ENCODE measurements around the gene ITGB1BP1. TPM values are rescaled to one million over a fixed set of nuclear protein-coding genes. Genes with fewer than 3 reads are reported as not detected.
"Not testable (repeated sequence)": the region's sequence is repeated elsewhere in the genome, so short reads cannot be mapped to it uniquely, and the experiment has no call there.

Gene ITGB1BP1
- total RNA-seq, 6 experiments from 2014 or later = 205 to 238 (median 225) TPM

DNA sequence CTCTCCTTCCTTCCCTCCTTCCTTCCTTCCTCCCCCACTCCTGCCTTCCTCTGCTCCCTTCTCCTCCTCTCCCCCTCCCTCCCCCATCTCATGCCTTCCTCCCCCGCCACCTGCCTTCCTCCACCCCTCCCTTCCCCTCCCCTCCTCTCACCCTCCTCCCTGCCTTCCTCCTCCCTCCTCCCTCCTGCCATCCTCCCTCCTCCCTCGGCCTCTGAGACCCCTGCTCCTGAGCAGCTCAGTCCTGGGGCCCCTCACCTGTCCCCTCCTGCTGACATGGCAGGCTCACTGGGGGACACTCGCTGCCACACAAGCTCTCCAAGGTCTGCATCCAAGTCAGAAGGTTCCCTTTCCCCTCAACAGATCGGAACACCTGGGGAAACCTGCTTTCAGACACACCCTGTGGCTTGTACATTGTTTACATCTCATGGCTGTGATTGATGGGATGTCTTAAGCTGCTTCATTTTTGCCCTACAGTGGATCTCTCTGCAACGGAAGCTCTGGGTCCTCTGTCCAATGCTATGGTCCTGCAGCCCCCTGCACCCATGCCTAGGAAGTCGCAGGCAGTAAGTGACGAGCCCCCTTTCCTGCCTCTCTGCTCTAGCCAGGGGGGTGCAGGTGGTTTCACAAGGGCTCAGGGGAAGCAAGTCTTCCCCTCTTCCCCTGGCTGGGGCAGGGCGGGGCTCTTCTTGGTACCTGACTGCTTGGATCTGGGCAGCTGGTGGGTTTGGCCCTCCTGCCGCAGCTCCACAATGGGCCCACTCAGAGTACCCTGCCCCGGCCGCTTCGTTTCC lies 22.9 kb downstream of the ITGB1BP1 start:
- H3K27ac Mint-ChIP-seq = no peak overlapping the region

GRCh38 chr2:9398881-9399780 lies 24.2 kb downstream of the ITGB1BP1 start:
- peaks cover 1% of the 10 kb centered on the region; the same call in 1 of the 2 replicates for H3K27me3 Mint-ChIP-seq (ENCODE audit: insufficient read depth)
- H3K27ac Mint-ChIP-seq = peak overlapping the region; percentile 21; the same call in 1 of the 2 replicates
- no peaks in the 10 kb centered on the region for H3K9me3 Mint-ChIP-seq
- no peak overlapping the region for H3K4me3 Mint-ChIP-seq
- peaks cover 16% of the 10 kb centered on the region for H3K4me1 Mint-ChIP-seq (ENCODE audit: low read depth)
- H3K36me3 Mint-ChIP-seq (ENCODE audit: low read depth) = peaks cover 21% of the 10 kb centered on the region; the same call in 1 of the 2 replicates
- DNase-seq = no peak
- TF ChIP-seq, protein P1, sequence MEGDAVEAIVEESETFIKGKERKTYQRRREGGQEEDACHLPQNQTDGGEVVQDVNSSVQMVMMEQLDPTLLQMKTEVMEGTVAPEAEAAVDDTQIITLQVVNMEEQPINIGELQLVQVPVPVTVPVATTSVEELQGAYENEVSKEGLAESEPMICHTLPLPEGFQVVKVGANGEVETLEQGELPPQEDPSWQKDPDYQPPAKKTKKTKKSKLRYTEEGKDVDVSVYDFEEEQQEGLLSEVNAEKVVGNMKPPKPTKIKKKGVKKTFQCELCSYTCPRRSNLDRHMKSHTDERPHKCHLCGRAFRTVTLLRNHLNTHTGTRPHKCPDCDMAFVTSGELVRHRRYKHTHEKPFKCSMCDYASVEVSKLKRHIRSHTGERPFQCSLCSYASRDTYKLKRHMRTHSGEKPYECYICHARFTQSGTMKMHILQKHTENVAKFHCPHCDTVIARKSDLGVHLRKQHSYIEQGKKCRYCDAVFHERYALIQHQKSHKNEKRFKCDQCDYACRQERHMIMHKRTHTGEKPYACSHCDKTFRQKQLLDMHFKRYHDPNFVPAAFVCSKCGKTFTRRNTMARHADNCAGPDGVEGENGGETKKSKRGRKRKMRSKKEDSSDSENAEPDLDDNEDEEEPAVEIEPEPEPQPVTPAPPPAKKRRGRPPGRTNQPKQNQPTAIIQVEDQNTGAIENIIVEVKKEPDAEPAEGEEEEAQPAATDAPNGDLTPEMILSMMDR (IDR thresholded peaks at IDR 0.05) = no peak

More for the DNA sequence above, 22.9 kb downstream of the ITGB1BP1 start:
- Mint-ChIP-seq H3K4me1 (ENCODE audit: low read depth) (peaks cover 27% of the 10 kb centered on the region), H3K27me3 (ENCODE audit: insufficient read depth) (peaks cover 1% of the 10 kb centered on the region; the same call in 1 of the 2 replicates), H3K9me3 (no peaks in the 10 kb centered on the region), H3K36me3 (ENCODE audit: low read depth) (peaks cover 17% of the 10 kb centered on the region; the same call in 1 of the 2 replicates), H3K4me3 (no peak overlapping the region)
- TF ChIP-seq, protein P1 (IDR thresholded peaks at IDR 0.05) = no peak
- DNase-seq = no peak

- H3K27ac Mint-ChIP-seq; DNase-seq; H3K27me3 Mint-ChIP-seq (ENCODE audit: insufficient read depth); H3K9me3 Mint-ChIP-seq; H3K4me1 Mint-ChIP-seq (ENCODE audit: low read depth); H3K4me3 Mint-ChIP-seq: not testable (repeated sequence)
- peaks cover 16% of the 10 kb centered on the region; the same call in 1 of the 2 replicates for H3K36me3 Mint-ChIP-seq (ENCODE audit: low read depth)
These were observed 25.1 kb downstream of the ITGB1BP1 start for GRCh38 chr2:9398251-9398650.

- H3K36me3 Mint-ChIP-seq (ENCODE audit: low read depth) = peaks cover 8% of the 10 kb centered on the region; the same call in 1 of the 2 replicates
- H3K27me3 Mint-ChIP-seq (ENCODE audit: insufficient read depth) = no peaks in the 10 kb centered on the region; the same call in 1 of the 2 replicates
- no peaks in the 10 kb centered on the region for H3K4me1 Mint-ChIP-seq (ENCODE audit: low read depth)
- TF ChIP-seq, protein P1 (IDR thresholded peaks at IDR 0.05) = no peak
- no peaks in the 10 kb centered on the region for H3K9me3 Mint-ChIP-seq
- H3K27ac Mint-ChIP-seq = no peak overlapping the region
- no peak for DNase-seq
- H3K4me3 Mint-ChIP-seq = no peak overlapping the region
These were observed 26.1 kb downstream of the ITGB1BP1 start for GRCh38 chr2:9397201-9397600.

DNA sequence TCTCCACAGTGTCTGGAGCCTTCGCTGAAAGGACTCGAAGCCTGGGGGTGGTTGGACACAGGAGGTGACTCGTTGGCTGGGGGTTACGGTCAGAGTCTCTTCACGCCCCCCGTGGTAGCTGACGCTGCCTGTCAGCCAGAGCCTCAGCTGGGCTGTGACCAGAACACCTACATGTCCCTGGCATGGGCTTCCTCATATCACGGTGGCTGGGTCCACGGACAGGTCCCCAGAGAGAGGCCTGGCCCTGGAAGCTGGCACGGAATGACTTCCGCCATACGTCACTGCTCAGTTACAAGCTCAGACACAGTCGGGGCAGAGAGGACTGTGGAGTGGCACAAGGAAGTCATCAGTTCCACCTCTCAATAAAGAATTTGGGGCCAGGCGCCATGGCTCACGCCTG lies 28.5 kb downstream of the ITGB1BP1 start:
- no peaks in the 10 kb centered on the region for H3K4me1 Mint-ChIP-seq (ENCODE audit: low read depth)
- TF ChIP-seq, protein P1 (IDR thresholded peaks at IDR 0.05) = no peak
- no peaks in the 10 kb centered on the region for H3K9me3 Mint-ChIP-seq
- no peak overlapping the region for H3K27ac Mint-ChIP-seq
- H3K4me3 Mint-ChIP-seq = no peak overlapping the region
- peaks cover 4% of the 10 kb centered on the region for H3K27me3 Mint-ChIP-seq (ENCODE audit: insufficient read depth)
- H3K36me3 Mint-ChIP-seq (ENCODE audit: low read depth) = peaks cover 21% of the 10 kb centered on the region; the same call in 1 of the 2 replicates
- DNase-seq = no peak

Measured in HFFc6 (cell line).